Keratinocyte (primary cell): ENCODE data around the gene ARHGAP10. TPM values are rescaled to one million over a fixed set of nuclear protein-coding genes. Genes with fewer than 3 reads are reported as not detected.

Source experiments
- DNase-seq: peaks from one replicate; pipeline ENCODE4 v3.0.0-alpha.2; 2011; ENCODE audit warnings: low read depth, missing footprints, low spot score
- FAIRE-seq: peaks from 2 replicates; lab custom pipeline; 2011; peaks lifted over from hg19 to GRCh38; lab: Jason Lieb, UNC
- H2AFZ ChIP-seq: 2 replicates; pipeline ENCODE4 v1.6.0; 2012; ENCODE audit warnings: low read length, control low read depth, inconsistent platforms; ENCODE audit not compliant: control insufficient read depth
- H3K27ac ChIP-seq: 2 replicates; pipeline ENCODE4 v1.5.1; 2011; ENCODE audit warnings: low read length; ENCODE audit not compliant: control insufficient read depth, insufficient read depth
- H3K27me3 ChIP-seq: 3 replicates; pipeline ENCODE4 v1.6.0; 2011; ENCODE audit warnings: low read length; ENCODE audit not compliant: control insufficient read depth, insufficient read depth; ENCODE audit errors: extremely low read depth
- H3K36me3 ChIP-seq, 2 experiments: 2 replicates in 1 of 2; 3 replicates in 1 of 2; pipeline ENCODE4 v1.5.1; 2011; ENCODE audit warnings: low read length in 2 of 2, mild to moderate bottlenecking in 1 of 2; ENCODE audit not compliant: control insufficient read depth in 2 of 2, insufficient read depth in 2 of 2; ENCODE audit errors: extremely low read depth in 1 of 2
- H3K4me1 ChIP-seq: 3 replicates; pipeline ENCODE4 v1.5.1; 2011; ENCODE audit warnings: low read length; ENCODE audit not compliant: control insufficient read depth, insufficient read depth; ENCODE audit errors: extremely low read depth
- H3K4me2 ChIP-seq: 3 replicates; pipeline ENCODE4 v1.6.0; 2011; ENCODE audit warnings: low read depth, low read length; ENCODE audit not compliant: control insufficient read depth, insufficient read depth; ENCODE audit errors: extremely low read depth
- H3K4me3 ChIP-seq, 3 experiments: fragments of 200-600 bp in 1 of 3; sonication (generic) in 1 of 3; 2 replicates in 2 of 3; 3 replicates in 1 of 3; pipeline ENCODE4 v1.5.1; 2011 to 2016; ENCODE audit warnings: low read length in 3 of 3, mild to moderate bottlenecking in 3 of 3, control low read depth in 2 of 3, inconsistent platforms in 1 of 3, low read depth in 1 of 3, mixed read lengths in 1 of 3, mixed run types in 1 of 3, moderate library complexity in 1 of 3; ENCODE audit not compliant: control insufficient read depth in 2 of 3, insufficient read depth in 2 of 3; ENCODE audit errors: extremely low read depth in 1 of 3
- H3K79me2 ChIP-seq: 2 replicates; pipeline ENCODE4 v1.6.0; 2012; ENCODE audit warnings: low read length; ENCODE audit not compliant: control insufficient read depth, insufficient read depth
- H3K9ac ChIP-seq: 3 replicates; pipeline ENCODE4 v1.6.0; 2011; ENCODE audit warnings: low read length; ENCODE audit not compliant: control insufficient read depth, insufficient read depth; ENCODE audit errors: extremely low read depth
- H3K9me1 ChIP-seq: 3 replicates; pipeline ENCODE4 v1.6.0; 2011; ENCODE audit warnings: low read length; ENCODE audit not compliant: control insufficient read depth, insufficient read depth; ENCODE audit errors: extremely low read depth
- H3K9me3 ChIP-seq: 2 replicates; pipeline ENCODE4 v1.5.1; 2012; ENCODE audit warnings: low read depth, low read length; ENCODE audit not compliant: control insufficient read depth
- H4K20me1 ChIP-seq: 3 replicates; pipeline ENCODE4 v1.6.0; 2011; ENCODE audit warnings: low read length; ENCODE audit not compliant: control insufficient read depth, insufficient read depth; ENCODE audit errors: extremely low read depth
- CTCF ChIP-seq, 3 experiments: IDR thresholded peaks in 1 of 3; conservative IDR thresholded peaks in 1 of 3; optimal IDR thresholded peaks in 1 of 3; 2 replicates in 2 of 3; 3 replicates in 1 of 3; pipeline versions ENCODE3 to v1.5.1; 2011; ENCODE audit warnings: low read length in 3 of 3, mild to moderate bottlenecking in 3 of 3, moderate library complexity in 2 of 3, control low read depth in 1 of 3, inconsistent platforms in 1 of 3; ENCODE audit not compliant: insufficient read depth in 2 of 3; ENCODE audit errors: extremely low read depth in 1 of 3
- EZH2 ChIP-seq: IDR thresholded peaks from one replicate; pipeline ENCODE4 v1.6.1; 2012; ENCODE audit warnings: inconsistent platforms, mild to moderate bottlenecking, low read length, moderate library complexity
- dilution Hi-C: fragments of 300-500 bp; cut with MboI; formaldehyde crosslinking; loops from one replicate; pipeline ENCODE4 v1.7.0; 2020; ENCODE audit warnings: low sequenced_read_pairs; ENCODE audit not compliant: extremely low pct_ligation_motif_present
- polyA plus RNA-seq, 5 experiments: library from polyadenylated mRNA; depleted of rRNA in 3 of 5; stranded (reverse) in 3 of 5; stranded (forward) in 1 of 5; unstranded in 1 of 5; fragments of >200 nt; gene quantifications; 1 replicate in 1 of 5; 2 replicates in 3 of 5; 3 replicates in 1 of 5; pipeline versions ENCODE4 v1.2.1 to v1.2.3, GENCODE V29; 2011 to 2012; ENCODE audit warnings: missing spikeins in 2 of 5, low read depth in 1 of 5, low replicate concordance in 1 of 5

The ARHGAP10 gene
- polyA plus RNA-seq, 1 donor (not counting 4 experiments of a cell fraction or from before 2014, with no cell fraction given), result 18.7 TPM

GRCh38 chr4:147831551-147832171 lies 99.8 kb downstream of the ARHGAP10 start:
- Histone ChIP-seq H3K27ac (peak overlapping the region; percentile 85), H3K36me3 (no peaks in the 10 kb centered on the region), H3K27me3 (no peaks in the 10 kb centered on the region), H3K9me1 (no peaks in the 10 kb centered on the region), H2AFZ (no peak overlapping the region), H3K9me3 (no peaks in the 10 kb centered on the region), H4K20me1 (no peaks in the 10 kb centered on the region), H3K79me2 (peaks cover 5% of the 10 kb centered on the region), H3K4me2 (peak overlapping the region; percentile 83), H3K9ac (peak overlapping the region; percentile 65), H3K4me1 (peaks cover 52% of the 10 kb centered on the region), H3K4me3 (peak overlapping the region in 1 of 3 experiments; percentile 29)
- FAIRE-seq, result peak; percentile 97
- dilution Hi-C loops, result no loop called here
- TF ChIP-seq CTCF (optimal IDR thresholded peaks at IDR 0.05 in 1 of 3, IDR thresholded peaks at IDR 0.05 in 1 of 3, conservative IDR thresholded peaks at IDR 0.05 in 1 of 3; ENCODE audit: extremely low read depth in 1 of 3, insufficient read depth in 2 of 3, low read length in 3 of 3), result no peak
- no peak for TF ChIP-seq EZH2
- DNase-seq, result peak; percentile 75

- no peak overlapping the region for H3K4me3 ChIP-seq
- FAIRE-seq (peak; percentile 39), DNase-seq (no peak)
- H4K20me1 ChIP-seq, result no peaks in the 10 kb centered on the region
- H3K9me1 ChIP-seq, result no peaks in the 10 kb centered on the region
- no peaks in the 10 kb centered on the region for H3K36me3 ChIP-seq
- no peak overlapping the region for H2AFZ ChIP-seq
- H3K27ac ChIP-seq, result peak overlapping the region; percentile 85
- H3K79me2 ChIP-seq, result peaks cover 5% of the 10 kb centered on the region
- H3K4me1 ChIP-seq, result peaks cover 48% of the 10 kb centered on the region
- H3K9ac ChIP-seq, result no peak overlapping the region
- no peaks in the 10 kb centered on the region for H3K27me3 ChIP-seq
- dilution Hi-C loops, result no loop called here
- no peak overlapping the region for H3K4me2 ChIP-seq
- TF ChIP-seq CTCF (optimal IDR thresholded peaks at IDR 0.05 in 1 of 3, IDR thresholded peaks at IDR 0.05 in 1 of 3, conservative IDR thresholded peaks at IDR 0.05 in 1 of 3; ENCODE audit: extremely low read depth in 1 of 3, insufficient read depth in 2 of 3, low read length in 3 of 3) (no peak), EZH2 (no peak)
- no peaks in the 10 kb centered on the region for H3K9me3 ChIP-seq
Observed at GRCh38 chr4:147833254-147833653, 101.4 kb downstream of the ARHGAP10 start.
